ENCODE measurements around the gene GALNT16. TPM values are rescaled to one million over a fixed set of nuclear protein-coding genes. Genes with fewer than 3 reads are reported as not detected.

Gene GALNT16
- polyA plus RNA-seq, 1 donor (not counting 4 experiments of a cell fraction or from before 2014, with no cell fraction given) = not detected

DNA sequence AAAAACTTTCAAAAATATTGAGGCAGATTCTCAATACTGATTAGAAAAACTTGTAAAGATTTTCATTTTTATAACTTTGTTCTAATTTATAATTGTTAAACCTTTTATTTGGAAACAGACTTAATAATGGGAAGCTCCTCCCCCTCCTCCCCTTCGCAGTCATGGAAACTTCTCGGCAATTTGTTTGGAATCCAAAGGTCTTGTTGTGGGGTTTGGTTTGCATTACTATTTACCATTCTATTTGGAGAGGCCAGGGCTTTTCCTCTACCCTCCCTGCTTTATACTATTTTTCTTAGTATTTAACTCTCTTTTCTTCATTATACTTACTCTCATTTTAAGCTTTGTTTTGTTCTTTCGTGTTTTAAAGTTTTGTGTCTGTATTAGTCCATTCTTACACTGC is 144.5 kb downstream of the GALNT16 start:
- H3K9me1 ChIP-seq (ENCODE audit: control insufficient read depth, extremely low read depth, insufficient read depth, low read length) = no peaks in the 10 kb centered on the region
- TF ChIP-seq, protein P1, sequence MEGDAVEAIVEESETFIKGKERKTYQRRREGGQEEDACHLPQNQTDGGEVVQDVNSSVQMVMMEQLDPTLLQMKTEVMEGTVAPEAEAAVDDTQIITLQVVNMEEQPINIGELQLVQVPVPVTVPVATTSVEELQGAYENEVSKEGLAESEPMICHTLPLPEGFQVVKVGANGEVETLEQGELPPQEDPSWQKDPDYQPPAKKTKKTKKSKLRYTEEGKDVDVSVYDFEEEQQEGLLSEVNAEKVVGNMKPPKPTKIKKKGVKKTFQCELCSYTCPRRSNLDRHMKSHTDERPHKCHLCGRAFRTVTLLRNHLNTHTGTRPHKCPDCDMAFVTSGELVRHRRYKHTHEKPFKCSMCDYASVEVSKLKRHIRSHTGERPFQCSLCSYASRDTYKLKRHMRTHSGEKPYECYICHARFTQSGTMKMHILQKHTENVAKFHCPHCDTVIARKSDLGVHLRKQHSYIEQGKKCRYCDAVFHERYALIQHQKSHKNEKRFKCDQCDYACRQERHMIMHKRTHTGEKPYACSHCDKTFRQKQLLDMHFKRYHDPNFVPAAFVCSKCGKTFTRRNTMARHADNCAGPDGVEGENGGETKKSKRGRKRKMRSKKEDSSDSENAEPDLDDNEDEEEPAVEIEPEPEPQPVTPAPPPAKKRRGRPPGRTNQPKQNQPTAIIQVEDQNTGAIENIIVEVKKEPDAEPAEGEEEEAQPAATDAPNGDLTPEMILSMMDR (optimal IDR thresholded peaks at IDR 0.05 in 1 of 3, IDR thresholded peaks at IDR 0.05 in 1 of 3, conservative IDR thresholded peaks at IDR 0.05 in 1 of 3; ENCODE audit: extremely low read depth in 1 of 3, insufficient read depth in 2 of 3, low read length in 3 of 3) = no peak
- TF ChIP-seq EZH2 (IDR thresholded peaks at IDR 0.05; ENCODE audit: low read length) = no peak
- DNase-seq (ENCODE audit: low read depth, low spot score) (no peak), FAIRE-seq (no peak)
- H3K9me3 ChIP-seq (ENCODE audit: control insufficient read depth, low read depth, low read length) = no peaks in the 10 kb centered on the region
- peaks cover 2% of the 10 kb centered on the region for H4K20me1 ChIP-seq (ENCODE audit: control insufficient read depth, extremely low read depth, insufficient read depth, low read length)
- no peak overlapping the region for H3K4me3 ChIP-seq (ENCODE audit: control insufficient read depth in 2 of 3, extremely low read depth in 1 of 3, insufficient read depth in 2 of 3, low read depth in 1 of 3, low read length in 3 of 3)
- H2AFZ ChIP-seq (ENCODE audit: control insufficient read depth, low read length) = no peak overlapping the region
- no peak overlapping the region for H3K4me2 ChIP-seq (ENCODE audit: control insufficient read depth, extremely low read depth, insufficient read depth, low read depth, low read length)
- peaks cover 15% of the 10 kb centered on the region for H3K4me1 ChIP-seq (ENCODE audit: control insufficient read depth, extremely low read depth, insufficient read depth, low read length)
- peaks cover 83% of the 10 kb centered on the region for H3K79me2 ChIP-seq (ENCODE audit: control insufficient read depth, insufficient read depth, low read length)
- H3K9ac ChIP-seq (ENCODE audit: control insufficient read depth, extremely low read depth, insufficient read depth, low read length) = no peak overlapping the region
- no peaks in the 10 kb centered on the region for H3K36me3 ChIP-seq (ENCODE audit: control insufficient read depth in 2 of 2, extremely low read depth in 1 of 2, insufficient read depth in 2 of 2, low read length in 2 of 2)
- no peak overlapping the region for H3K27ac ChIP-seq (ENCODE audit: control insufficient read depth, insufficient read depth, low read length)
- no peaks in the 10 kb centered on the region for H3K27me3 ChIP-seq (ENCODE audit: control insufficient read depth, extremely low read depth, insufficient read depth, low read length)
- dilution Hi-C loops (cut with MboI; ENCODE audit: extremely low pct_ligation_motif_present, low sequenced_read_pairs) = no loop called here

GRCh38 chr14:69404883-69405282 is 144.9 kb downstream of the GALNT16 start:
- H3K4me3 ChIP-seq (ENCODE audit: control insufficient read depth in 2 of 3, extremely low read depth in 1 of 3, insufficient read depth in 2 of 3, low read depth in 1 of 3, low read length in 3 of 3) = no peak overlapping the region
- no peak overlapping the region for H2AFZ ChIP-seq (ENCODE audit: control insufficient read depth, low read length)
- TF ChIP-seq, protein P1 (optimal IDR thresholded peaks at IDR 0.05 in 1 of 3, IDR thresholded peaks at IDR 0.05 in 1 of 3, conservative IDR thresholded peaks at IDR 0.05 in 1 of 3; ENCODE audit: extremely low read depth in 1 of 3, insufficient read depth in 2 of 3, low read length in 3 of 3) = no peak
- TF ChIP-seq EZH2 (IDR thresholded peaks at IDR 0.05; ENCODE audit: low read length) = no peak
- DNase-seq (ENCODE audit: low read depth, low spot score) (no peak), FAIRE-seq (no peak)
- no peak overlapping the region for H3K9ac ChIP-seq (ENCODE audit: control insufficient read depth, extremely low read depth, insufficient read depth, low read length)
- no peaks in the 10 kb centered on the region for H3K9me1 ChIP-seq (ENCODE audit: control insufficient read depth, extremely low read depth, insufficient read depth, low read length)
- H3K4me1 ChIP-seq (ENCODE audit: control insufficient read depth, extremely low read depth, insufficient read depth, low read length) = peaks cover 12% of the 10 kb centered on the region
- dilution Hi-C loops (cut with MboI; ENCODE audit: extremely low pct_ligation_motif_present, low sequenced_read_pairs) = no loop called here
- no peaks in the 10 kb centered on the region for H3K36me3 ChIP-seq (ENCODE audit: control insufficient read depth in 2 of 2, extremely low read depth in 1 of 2, insufficient read depth in 2 of 2, low read length in 2 of 2)
- H4K20me1 ChIP-seq (ENCODE audit: control insufficient read depth, extremely low read depth, insufficient read depth, low read length) = peaks cover 2% of the 10 kb centered on the region
- peaks cover 80% of the 10 kb centered on the region for H3K79me2 ChIP-seq (ENCODE audit: control insufficient read depth, insufficient read depth, low read length)
- H3K9me3 ChIP-seq (ENCODE audit: control insufficient read depth, low read depth, low read length) = no peaks in the 10 kb centered on the region
- H3K4me2 ChIP-seq (ENCODE audit: control insufficient read depth, extremely low read depth, insufficient read depth, low read depth, low read length) = no peak overlapping the region
- H3K27me3 ChIP-seq (ENCODE audit: control insufficient read depth, extremely low read depth, insufficient read depth, low read length) = no peaks in the 10 kb centered on the region
- H3K27ac ChIP-seq (ENCODE audit: control insufficient read depth, insufficient read depth, low read length) = no peak overlapping the region
